Stimulated activated CD4-positive, alpha-beta T cell treated with anti-CD3 and anti-CD28 coated beads, Interleukin-15, amount 100 ng/mL, for 1 hour (primary cell): Measurements from ENCODE around the gene NAV2.
"Not testable (repeated sequence)": the region's sequence is repeated elsewhere in the genome, so short reads cannot be mapped to it uniquely, and the experiment has no call there.

Source experiments
- DNase-seq, 2 donors: peaks; one replicate each; pipeline ENCODE4 v3.0.0-alpha.2; 2020; ENCODE audit warnings: low read depth in 1 of 2, low spot score in 1 of 2

NAV2 gene

GRCh38 chr11:19946681-19947080 lies 234.0 kb downstream of the NAV2 start:
- no peak for DNase-seq

- no peak for DNase-seq
Measured at GRCh38 chr11:19947537-19948114, 235.0 kb downstream of the NAV2 start.

GRCh38 chr11:19949606-19950005 lies 237.0 kb downstream of the NAV2 start:
- no peak for DNase-seq

GRCh38 chr11:19951558-19952115 lies 239.0 kb downstream of the NAV2 start:
- no peak for DNase-seq

GRCh38 chr11:19952116-19952605 lies 239.5 kb downstream of the NAV2 start:
- DNase-seq: no peak

- no peak for DNase-seq
Measured at GRCh38 chr11:19952911-19953310, 240.3 kb downstream of the NAV2 start.

- DNase-seq: no peak
Measured at GRCh38 chr11:19953336-19953735, 240.7 kb downstream of the NAV2 start.

GRCh38 chr11:19953909-19954308 lies 241.3 kb downstream of the NAV2 start:
- no peak for DNase-seq

- no peak for DNase-seq
Measured at GRCh38 chr11:19954899-19955298, 242.3 kb downstream of the NAV2 start.

- DNase-seq: no peak
Measured at GRCh38 chr11:19955660-19956059, 243.0 kb downstream of the NAV2 start.

GRCh38 chr11:19956228-19956627 lies 243.6 kb downstream of the NAV2 start:
- DNase-seq: no peak

- no peak for DNase-seq
Measured at GRCh38 chr11:19957294-19957943, 244.8 kb downstream of the NAV2 start.

- no peak for DNase-seq
Measured at GRCh38 chr11:19958204-19958603, 245.6 kb downstream of the NAV2 start.

GRCh38 chr11:19959210-19959609 lies 246.6 kb downstream of the NAV2 start:
- no peak for DNase-seq

- DNase-seq: no peak
Measured at GRCh38 chr11:19959648-19960059, 247.0 kb downstream of the NAV2 start.

- not testable (repeated sequence) for DNase-seq
Measured at GRCh38 chr11:19960410-19960809, 247.8 kb downstream of the NAV2 start.

- no peak for DNase-seq
Measured at GRCh38 chr11:19961225-19961624, 248.6 kb downstream of the NAV2 start.

GRCh38 chr11:19962053-19962800 lies 249.6 kb downstream of the NAV2 start:
- DNase-seq: no peak

GRCh38 chr11:19962801-19963175 lies 250.2 kb downstream of the NAV2 start:
- DNase-seq: no peak

GRCh38 chr11:19963697-19964387 lies 251.2 kb downstream of the NAV2 start:
- no peak for DNase-seq

GRCh38 chr11:19966441-19966840 lies 253.8 kb downstream of the NAV2 start:
- no peak for DNase-seq
